ENCODE data around the gene IGLL1.

Gene IGLL1

GRCh38 chr22:23530106-23530505 lies 50.0 kb downstream of the IGLL1 start:
- DNase-seq: no peak

DNA sequence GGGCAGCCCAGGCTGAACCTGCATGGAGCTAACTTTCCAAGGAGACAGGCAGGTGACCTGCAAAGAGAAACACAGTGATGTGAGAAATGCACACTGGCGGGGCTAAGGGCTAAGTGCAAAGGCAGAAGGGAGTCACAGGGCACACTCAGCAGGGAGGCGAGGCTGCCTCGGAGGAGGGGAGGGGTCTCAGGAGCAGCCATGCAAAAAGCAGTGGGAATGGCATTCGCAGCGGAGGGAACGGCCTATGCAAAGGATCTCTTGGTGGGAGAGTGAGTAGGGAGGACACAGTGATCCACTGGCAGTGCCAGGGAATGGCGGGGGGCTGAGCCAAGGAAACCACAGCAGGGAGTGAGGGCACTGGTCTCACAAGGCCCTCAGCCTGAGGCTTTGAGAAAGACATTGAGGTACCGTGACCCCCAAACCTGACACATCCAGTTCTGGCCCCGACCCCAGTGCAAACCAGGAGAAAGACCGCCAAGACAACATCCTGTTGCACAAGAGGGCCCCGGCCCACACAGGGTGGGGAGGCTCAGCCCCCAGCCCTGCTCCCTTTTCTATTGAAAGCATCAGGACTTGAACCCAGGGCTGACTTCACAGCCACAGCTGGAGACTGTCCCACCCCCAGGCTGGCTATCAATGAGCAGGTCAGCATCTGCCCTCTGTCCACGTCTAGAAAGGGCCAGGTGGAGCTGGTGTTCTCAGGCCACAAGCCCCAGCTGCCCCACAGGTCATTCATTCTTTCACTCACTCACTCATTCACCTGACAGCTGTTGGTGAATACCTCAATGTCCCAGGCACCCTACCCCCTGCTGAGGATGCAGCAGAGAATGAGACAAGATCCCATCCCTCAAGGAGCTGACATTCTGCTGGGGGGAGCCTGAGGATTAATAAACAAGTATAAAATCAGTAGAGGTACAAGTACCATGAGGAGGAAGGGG lies 50.7 kb downstream of the IGLL1 start:
- no peak for DNase-seq

GRCh38 chr22:23527971-23528740 lies 51.9 kb downstream of the IGLL1 start:
- peak in 1 of 51 donors; percentile 18 for DNase-seq

GRCh38 chr22:23526596-23527316 lies 53.3 kb downstream of the IGLL1 start:
- peak in 1 of 51 donors; percentile 57 for DNase-seq

DNA sequence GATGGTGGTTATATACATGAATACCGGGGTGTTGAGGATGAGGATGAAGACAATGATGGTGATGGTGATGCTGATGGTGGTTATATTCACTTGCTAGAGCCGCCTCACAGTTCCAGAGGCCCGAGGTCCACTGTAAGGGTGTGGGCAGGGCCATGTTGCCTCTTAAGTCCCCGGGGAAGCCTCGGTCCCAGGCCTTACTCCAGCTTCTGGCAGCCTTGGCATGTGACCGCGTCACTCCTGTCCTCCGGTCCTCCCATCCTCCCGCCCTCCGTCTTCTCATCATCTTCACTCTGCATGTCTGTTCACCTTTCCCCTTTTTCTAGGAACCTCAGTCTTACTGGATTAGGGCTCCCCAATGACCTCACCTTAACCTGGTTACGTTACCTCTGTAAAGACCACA lies 54.6 kb downstream of the IGLL1 start:
- no peak for DNase-seq

DNA sequence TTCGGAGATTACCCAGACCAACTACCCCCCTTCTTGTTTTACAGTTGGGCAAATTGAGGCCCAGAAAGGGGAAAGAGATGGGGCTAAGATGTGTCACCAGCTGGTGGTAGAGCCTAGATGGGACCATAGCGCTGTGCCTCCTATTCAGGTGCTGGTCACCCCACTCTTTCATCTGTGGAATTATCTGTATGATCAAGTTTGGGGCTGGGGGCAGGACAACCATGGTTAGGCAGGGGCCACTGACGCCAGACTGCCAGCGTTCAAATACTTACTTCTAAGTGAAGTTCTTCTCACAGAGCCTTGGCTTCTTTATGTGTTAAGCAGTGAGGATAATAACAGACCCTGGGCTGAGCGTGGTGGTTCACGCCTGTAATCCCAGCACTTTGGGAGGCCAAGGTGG lies 55.9 kb downstream of the IGLL1 start:
- DNase-seq: no peak

DNA sequence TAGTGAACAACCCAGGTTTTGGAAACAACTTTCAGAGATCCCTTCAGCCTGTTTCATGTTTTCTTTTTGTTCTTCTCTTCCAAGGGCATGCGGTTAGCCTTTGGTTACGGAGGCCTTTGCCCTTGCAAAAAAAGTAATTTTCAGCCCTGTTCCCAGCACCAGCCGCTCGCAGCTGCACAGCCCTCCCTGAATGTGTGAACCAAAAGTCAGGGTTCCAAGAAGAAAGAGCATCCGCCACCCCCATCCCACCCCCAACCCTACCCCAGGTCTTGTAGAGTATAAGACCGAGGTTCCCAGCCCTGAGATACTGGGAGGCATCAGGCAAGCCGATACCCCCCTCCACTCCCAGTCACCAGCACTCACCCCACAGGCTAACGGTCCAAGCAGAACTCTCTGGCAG lies 56.4 kb downstream of the IGLL1 start:
- DNase-seq: no peak
